HG02885 (cell line): ENCODE results near the gene SFI1.
"Not testable (repeated sequence)": the region's sequence is repeated elsewhere in the genome, so short reads cannot be mapped to it uniquely, and the experiment has no call there.

ENCODE experiments used
- ATAC-seq: cut with Tn5 transposase; IDR thresholded peaks from one replicate; pipeline ENCODE4 v1.9.1; 2021; ENCODE audit warnings: mild to moderate bottlenecking; ENCODE audit not compliant: unreplicated experiment, poor library complexity

Gene SFI1

DNA sequence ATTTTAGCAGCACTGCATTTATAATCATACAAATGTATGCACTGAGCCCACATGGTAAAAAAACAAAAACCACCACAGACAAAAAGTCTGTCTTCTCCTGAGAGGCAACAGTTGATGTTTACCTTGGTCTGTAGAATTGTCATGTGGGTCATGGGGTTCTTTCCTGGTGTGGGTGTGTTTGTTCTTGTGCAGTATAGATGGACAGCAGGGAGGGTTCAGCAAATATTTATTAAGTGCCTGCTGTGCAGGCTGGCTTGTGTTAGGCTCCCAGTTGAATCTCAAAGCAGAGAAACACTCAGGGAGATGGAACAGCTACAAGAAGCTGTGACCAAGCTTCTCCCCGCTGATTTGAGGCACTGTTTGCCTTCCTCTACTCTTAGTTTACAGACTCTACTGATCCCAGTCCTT is 83.5 kb downstream of the SFI1 start:
- no peak for ATAC-seq

- ATAC-seq: no peak
Measured at GRCh38 chr22:31583861-31584485, 87.6 kb downstream of the SFI1 start.

GRCh38 chr22:31584804-31585160 is 88.4 kb downstream of the SFI1 start:
- no peak for ATAC-seq

- no peak for ATAC-seq
Measured at GRCh38 chr22:31585161-31585859, 89.0 kb downstream of the SFI1 start.

DNA sequence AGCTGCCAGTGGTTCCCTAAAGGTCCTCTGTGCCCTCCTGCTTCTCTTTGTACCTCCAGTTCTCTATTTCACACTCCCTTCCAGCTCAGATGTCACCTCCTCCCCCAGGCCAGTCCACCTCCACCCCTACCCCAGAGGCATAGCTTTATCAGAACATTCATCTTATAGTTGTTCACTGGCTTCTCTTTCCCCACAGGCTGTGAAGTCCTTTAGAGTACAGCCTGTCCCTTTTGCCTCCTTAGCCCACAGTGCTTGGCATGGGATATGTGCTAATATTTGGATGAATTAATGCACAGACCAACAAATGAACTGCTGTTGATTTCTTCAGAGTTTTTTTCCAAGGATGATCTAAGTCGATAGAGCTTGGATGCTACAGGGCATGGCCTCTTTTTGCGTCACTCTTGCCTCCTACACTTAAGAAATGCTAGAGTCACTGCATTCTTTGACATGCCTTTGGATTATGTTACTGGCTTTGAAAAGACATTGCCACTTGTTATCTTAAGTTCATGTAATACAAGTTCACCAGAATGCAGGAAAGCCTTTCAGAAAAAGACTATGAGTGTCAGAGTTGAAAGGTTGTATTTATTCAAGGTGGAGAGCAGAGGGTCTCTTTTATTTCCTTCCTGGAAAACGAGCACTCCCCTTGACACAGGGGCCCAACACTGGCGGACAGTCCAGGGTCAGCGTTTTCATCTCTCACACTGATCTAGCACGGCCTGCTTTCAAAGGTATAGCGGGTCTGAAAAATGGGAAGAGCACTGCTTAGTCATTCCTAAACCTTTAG is 90.0 kb downstream of the SFI1 start:
- ATAC-seq: no peak

DNA sequence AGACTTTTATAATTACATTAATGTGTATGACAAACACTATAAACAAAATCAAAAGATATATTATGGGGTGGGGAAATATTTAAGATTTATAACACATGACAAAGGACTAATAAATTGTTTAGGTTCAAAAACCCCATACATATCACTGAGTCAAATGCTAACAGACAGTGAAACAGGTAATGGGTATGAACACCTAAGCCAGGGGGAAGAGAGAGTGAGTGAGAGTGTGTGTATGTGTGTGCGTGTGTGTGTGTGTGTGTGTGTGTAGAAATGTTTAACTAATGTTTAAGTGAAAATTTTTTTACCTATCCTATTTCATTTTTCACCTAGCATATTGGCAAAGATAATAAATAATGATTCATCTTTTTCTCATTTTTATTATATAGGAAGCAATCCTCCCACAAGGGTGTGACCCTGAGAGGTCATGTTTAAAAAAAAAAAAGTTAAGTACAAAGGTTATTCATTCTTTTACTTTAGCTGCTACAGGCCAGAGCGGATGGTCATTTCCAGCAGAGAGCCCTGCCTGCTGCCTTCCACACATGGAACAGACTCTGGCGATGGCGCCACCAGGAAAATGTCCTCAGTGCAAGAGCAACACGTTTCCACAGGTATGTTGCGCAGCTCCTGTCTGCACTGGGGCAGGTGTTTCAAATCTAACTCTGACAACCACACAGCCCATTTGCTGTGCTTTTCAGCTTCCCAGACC is 92.8 kb downstream of the SFI1 start:
- ATAC-seq: no peak

DNA sequence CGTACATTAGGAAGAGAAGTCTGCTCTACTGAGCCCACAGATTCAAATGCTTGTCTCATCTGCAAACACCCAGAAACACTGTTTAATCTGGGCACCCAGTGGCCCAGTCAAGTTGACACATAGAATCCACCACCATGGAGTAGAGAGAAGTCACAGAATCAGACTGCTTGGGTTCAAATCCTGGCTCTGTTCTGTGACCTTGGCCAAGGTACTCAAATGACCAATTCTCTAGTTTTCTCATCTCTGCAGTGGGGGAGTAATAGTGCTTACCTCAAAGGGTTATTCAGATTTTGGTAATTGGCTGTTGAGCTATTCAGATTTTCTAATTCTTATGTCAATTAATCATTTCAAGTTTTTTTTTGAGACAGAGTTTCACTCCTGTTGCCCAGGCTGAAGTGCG is 93.8 kb downstream of the SFI1 start:
- not testable (repeated sequence) for ATAC-seq

DNA sequence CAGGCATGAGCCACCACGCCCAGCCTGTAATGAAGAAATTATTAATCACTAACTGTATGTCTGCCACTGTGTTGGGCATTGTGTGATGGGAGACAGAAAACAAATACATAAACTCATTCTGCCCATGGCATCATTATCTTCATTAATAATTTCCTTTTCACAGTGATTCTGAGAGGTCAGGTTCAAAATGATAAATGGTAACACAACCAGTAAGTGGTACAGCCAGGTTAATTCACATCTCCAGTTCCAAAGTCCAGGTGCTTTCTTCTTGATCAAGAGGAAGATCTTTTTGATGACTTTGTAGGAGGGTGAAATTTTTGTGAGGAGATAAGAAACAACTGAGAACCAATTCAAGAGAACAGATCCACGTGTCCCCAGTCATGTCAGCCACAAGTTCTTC is 98.9 kb downstream of the SFI1 start:
- no peak for ATAC-seq

GRCh38 chr22:31602259-31602952 is 106.1 kb downstream of the SFI1 start:
- ATAC-seq: no peak

- no peak for ATAC-seq
Measured at GRCh38 chr22:31603081-31603525, 106.8 kb downstream of the SFI1 start.

DNA sequence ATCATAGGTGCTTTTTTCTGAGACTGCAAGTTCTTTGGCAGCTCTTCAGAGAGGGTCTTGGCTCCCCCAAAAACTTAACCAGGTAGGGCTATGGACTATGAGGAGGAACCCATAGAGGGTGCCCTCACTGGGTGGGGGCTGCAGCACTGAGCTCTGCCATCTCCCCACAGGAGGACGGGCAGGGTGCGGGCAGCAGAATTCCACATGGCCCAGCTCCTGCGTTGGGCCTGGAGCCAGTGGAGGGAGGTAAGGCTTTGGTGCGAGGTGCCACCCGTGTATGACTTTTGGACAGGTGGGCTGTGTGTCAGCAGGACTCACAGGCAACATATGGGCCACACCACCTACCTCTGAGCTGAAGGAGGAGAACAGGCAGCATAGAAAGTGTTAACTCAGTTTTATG is 107.2 kb downstream of the SFI1 start:
- no peak for ATAC-seq

- ATAC-seq: no peak
Measured at GRCh38 chr22:31604137-31604705, 107.9 kb downstream of the SFI1 start.

DNA sequence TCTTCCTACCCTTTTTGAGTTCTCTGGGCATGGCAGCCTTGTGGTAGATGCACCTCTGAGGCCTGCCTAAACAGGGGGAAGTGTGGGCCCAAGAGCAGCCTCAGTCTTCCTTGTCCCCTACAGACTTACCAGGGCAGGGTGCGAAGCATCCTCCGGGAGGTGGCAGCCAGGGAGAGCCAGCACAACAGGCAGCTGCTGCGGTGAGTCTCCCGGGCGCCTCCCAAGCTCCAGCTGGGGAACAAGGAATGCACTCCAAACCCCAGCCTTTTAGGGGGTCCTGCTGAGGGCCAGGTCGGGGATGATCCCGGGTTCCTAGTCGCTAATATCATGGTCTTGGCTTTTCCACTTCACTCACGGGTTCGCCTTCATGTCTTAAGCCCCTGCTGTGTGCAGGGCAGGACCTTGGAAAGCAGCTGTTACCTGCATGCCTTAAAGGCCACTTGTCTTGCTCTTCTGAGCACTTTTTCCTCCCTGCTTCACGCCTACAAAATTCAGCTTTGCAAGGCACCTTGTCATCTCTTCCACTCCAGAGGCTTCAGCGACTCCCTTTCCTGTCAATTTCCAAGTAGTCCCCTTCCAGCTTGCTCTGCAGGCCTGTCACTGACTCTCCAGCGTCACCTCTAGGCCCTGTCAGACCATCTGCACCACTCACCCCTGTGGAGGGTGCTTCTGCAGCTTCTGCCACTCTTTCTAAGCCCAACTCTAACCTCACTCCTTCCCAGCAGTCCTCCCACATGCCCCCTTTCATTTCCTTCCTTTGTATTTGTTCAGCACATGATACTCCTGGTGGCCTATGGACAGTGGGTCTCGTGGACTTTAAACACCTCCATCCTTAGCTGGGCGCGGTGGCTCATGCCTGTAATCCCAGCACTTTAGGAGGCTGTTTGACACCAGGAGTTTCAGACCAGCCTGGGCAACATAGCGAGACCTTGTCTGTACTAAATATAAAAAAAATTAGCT is 108.7 kb downstream of the SFI1 start:
- ATAC-seq: no peak

DNA sequence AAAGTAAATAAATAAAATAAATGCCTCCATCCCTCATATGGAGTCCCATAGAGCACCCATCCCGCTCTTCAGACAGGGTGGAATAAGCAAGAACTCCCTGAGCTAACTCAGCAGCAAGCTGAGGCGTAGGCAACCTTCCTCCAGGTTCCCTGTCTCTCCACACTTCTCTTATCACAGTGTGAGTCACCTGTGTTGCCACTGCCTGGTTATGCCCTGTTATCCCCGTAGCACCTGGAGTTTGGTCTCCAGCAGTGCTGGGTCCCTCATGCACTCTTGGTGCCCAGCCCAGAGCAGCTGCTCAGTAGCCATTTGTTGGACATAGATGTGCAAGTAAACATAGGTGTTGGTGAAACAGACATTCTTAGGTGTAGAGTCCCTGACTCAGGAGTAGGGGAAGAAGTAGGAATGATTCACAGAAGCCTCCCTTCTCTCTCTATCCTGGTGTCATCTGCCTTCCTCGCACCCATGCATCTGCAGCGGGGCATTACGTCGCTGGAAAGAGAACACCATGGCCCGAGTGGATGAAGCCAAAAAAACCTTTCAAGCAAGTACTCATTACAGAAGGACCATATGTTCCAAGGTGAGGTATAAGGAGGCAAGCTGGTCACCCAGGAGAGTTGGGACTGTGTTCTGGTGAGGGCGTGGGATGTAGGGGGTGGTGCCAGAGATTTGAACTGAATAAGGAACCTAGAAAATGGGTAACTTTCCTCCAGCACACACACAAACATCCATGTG is 109.7 kb downstream of the SFI1 start:
- no peak for ATAC-seq

DNA sequence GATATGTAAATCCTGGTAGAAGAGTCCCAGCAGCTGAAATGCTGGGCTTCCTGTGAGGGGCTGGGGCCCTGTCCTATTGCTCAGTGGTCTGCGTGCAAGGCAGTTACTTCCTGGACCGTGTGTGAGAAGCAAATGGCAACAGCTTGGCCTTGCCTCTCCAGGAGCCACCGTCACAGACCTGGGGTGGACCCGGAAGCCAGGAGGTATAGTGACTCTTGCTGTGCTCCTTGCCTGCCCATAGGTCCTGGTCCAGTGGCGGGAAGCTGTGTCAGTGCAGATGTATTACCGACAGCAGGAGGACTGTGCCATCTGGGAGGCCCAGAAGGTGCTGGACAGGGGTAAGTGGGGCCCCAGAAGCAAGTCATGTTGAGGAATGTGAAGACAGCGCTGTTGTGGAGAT is 111.4 kb downstream of the SFI1 start:
- ATAC-seq: no peak

DNA sequence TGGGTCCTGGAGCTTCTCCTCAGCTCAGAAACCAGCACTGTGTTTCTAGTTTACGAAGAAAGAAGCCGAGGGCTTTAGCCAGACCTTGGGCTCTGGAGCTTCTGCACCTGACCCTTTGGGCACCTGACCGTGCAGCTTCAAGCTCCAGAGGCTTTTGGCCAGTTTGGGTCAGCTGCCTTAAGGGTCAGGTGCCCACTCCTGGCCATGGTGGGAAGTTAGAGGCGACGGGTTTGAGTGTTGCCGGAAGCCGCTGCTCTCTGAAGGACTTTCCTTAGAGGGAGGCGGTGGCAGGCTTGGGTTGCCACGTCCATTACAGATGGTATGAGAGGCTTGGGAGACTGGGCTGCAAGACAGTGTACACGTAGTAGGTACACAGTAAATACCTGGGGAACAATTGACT is 113.4 kb downstream of the SFI1 start:
- ATAC-seq: no peak

DNA sequence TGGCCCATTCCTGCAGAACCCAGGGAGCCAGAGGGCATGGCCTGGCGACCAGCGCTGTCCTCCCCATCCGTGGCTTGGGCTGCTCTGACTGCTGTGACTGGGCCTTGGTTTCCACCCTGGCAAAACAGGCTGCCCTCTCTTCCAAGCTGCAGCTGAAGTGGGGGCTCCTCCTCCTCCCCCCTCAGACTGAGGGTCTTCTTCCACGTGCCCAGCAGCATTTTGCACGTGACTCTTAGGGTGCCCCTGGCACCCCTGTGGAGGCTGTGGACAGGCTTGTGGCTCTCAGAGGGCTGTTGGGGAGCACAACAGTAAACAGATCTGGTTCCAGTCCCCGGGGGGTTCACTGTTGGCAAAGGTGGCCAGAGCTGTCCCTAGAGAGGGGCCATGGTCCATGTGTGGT is 114.3 kb downstream of the SFI1 start:
- ATAC-seq: no peak

GRCh38 chr22:31611061-31611760 is 114.9 kb downstream of the SFI1 start:
- ATAC-seq: no peak
